Nephron (organoid): ENCODE measurements around the gene BUD23.

Experiments used
- H3K27ac Mint-ChIP-seq, 3 experiments: 2 replicates each; pipeline ENCODE4 v1.8.0; 2020; ENCODE audit warnings: mixed read lengths in 3 of 3, mild to moderate bottlenecking in 2 of 3, moderate library complexity in 1 of 3
- H3K27me3 Mint-ChIP-seq: 2 replicates; pipeline ENCODE4 v1.8.0; 2021; ENCODE audit warnings: low read depth, mild to moderate bottlenecking, moderate library complexity, mixed read lengths
- H3K36me3 Mint-ChIP-seq: 2 replicates; pipeline ENCODE4 v1.8.0; 2020; ENCODE audit warnings: low read depth, mixed read lengths
- H3K4me1 Mint-ChIP-seq: 2 replicates; pipeline ENCODE4 v1.8.0; 2020; ENCODE audit warnings: mixed read lengths
- H3K4me3 Mint-ChIP-seq, 3 experiments: 2 replicates each; pipeline ENCODE4 v1.8.0; 2020; ENCODE audit warnings: mild to moderate bottlenecking in 3 of 3, mixed read lengths in 3 of 3, moderate library complexity in 2 of 3
- H3K9me3 Mint-ChIP-seq: 2 replicates; pipeline ENCODE4 v1.8.0; 2020; ENCODE audit warnings: mixed read lengths
- TF ChIP-seq, protein P1 (sequence below), 3 experiments: fragments of 200-600 bp; sonication (generic); IDR thresholded peaks; one replicate each; pipeline ENCODE4 v1.5.0; 2021; ENCODE audit warnings: antibody characterized with exemption in 3 of 3; ENCODE audit not compliant: unreplicated experiment in 3 of 3

The BUD23 gene

DNA sequence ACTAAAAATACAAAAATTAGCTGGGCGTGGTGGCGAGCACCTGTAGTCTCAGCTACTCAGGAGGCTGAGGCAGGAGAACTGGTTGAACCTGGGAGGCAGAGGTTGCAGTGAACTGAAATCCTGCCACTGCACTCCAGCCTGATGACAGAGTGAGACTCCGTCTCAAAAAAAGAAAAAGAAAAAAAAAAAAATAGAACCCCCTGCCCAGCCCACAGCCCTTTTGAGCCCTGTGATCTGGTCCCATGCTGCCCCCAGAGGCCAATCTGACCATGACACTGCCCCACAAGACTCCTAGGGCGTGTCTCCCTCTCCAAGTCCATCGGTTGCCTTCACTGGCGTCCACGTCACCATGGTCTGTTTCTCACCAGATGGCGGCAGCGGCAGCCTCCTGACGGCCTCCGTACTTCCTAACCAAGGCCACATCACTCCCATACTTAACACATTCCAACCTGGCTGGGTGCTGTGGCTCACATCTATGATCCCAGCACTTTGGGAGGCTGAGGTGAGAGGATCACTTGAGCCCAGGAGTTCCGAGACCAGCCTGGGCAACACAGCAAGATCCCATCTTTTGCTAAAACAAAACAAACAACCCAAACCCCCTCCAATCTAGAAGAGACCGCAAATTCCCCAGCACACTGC is 18.1 kb downstream of the BUD23 start:
- peaks cover 35% of the 10 kb centered on the region for H3K4me1 Mint-ChIP-seq
- no peaks in the 10 kb centered on the region for H3K9me3 Mint-ChIP-seq
- H3K27me3 Mint-ChIP-seq = no peaks in the 10 kb centered on the region
- H3K27ac Mint-ChIP-seq = peak overlapping the region; percentile 6 to 56 (median 48)
- TF ChIP-seq, protein P1, sequence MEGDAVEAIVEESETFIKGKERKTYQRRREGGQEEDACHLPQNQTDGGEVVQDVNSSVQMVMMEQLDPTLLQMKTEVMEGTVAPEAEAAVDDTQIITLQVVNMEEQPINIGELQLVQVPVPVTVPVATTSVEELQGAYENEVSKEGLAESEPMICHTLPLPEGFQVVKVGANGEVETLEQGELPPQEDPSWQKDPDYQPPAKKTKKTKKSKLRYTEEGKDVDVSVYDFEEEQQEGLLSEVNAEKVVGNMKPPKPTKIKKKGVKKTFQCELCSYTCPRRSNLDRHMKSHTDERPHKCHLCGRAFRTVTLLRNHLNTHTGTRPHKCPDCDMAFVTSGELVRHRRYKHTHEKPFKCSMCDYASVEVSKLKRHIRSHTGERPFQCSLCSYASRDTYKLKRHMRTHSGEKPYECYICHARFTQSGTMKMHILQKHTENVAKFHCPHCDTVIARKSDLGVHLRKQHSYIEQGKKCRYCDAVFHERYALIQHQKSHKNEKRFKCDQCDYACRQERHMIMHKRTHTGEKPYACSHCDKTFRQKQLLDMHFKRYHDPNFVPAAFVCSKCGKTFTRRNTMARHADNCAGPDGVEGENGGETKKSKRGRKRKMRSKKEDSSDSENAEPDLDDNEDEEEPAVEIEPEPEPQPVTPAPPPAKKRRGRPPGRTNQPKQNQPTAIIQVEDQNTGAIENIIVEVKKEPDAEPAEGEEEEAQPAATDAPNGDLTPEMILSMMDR (IDR thresholded peaks at IDR 0.05; ENCODE audit: unreplicated experiment in 3 of 3) = peak; percentile 47 to 63 (median 56)
- no peak overlapping the region for H3K4me3 Mint-ChIP-seq
- peaks cover 26% of the 10 kb centered on the region for H3K36me3 Mint-ChIP-seq

DNA sequence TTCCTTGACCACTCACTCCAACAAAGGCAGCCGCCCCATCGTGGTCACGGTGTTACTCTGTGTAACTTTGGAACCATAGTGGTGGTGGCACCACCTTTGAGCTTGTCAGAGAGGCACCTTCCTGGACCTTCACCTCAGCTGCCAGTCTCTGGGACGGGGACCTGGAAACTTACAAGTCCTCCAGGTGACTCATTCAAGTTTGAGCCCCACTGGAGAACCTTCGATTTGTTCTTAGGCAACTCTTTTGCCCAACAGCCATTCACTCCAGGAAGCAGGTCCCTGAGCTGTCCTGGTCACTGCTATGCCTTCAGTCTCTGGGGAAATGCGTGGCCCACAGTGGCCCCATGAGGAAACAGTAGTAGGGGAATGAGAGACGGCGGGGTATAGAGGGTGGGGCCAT is 18.8 kb downstream of the BUD23 start:
- no peak overlapping the region for H3K4me3 Mint-ChIP-seq
- H3K27me3 Mint-ChIP-seq = no peaks in the 10 kb centered on the region
- peaks cover 40% of the 10 kb centered on the region for H3K4me1 Mint-ChIP-seq
- H3K27ac Mint-ChIP-seq = peak overlapping the region in 2 of 3 experiments; percentile 6 to 48
- peaks cover 18% of the 10 kb centered on the region for H3K36me3 Mint-ChIP-seq
- no peaks in the 10 kb centered on the region for H3K9me3 Mint-ChIP-seq
- TF ChIP-seq, protein P1 (IDR thresholded peaks at IDR 0.05; ENCODE audit: unreplicated experiment in 3 of 3) = no peak

DNA sequence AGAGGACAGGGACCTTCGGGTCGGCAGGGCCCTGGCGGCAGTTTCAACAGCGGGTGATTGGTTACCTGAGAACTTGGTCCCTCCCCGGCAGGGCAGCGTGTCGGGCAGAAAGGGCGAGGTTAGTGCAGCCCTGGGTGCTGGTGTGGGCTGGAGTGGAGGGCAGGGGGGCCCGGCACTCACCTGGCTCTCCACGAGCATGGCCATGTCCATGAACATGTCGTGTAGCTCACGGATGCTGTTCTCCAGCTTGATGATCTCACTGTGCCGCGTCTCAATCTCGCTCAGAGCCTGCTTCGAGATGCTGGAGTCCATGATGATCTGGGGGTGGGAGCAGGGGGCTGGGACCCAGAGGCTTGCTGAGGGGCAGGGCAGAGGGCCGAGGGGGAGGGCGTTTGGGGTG is 19.3 kb downstream of the BUD23 start:
- TF ChIP-seq, protein P1 (IDR thresholded peaks at IDR 0.05; ENCODE audit: unreplicated experiment in 3 of 3) = no peak
- Mint-ChIP-seq H3K9me3 (no peaks in the 10 kb centered on the region), H3K27me3 (no peaks in the 10 kb centered on the region), H3K4me3 (no peak overlapping the region), H3K27ac (peak overlapping the region in 1 of 3 experiments; percentile 6), H3K36me3 (peaks cover 15% of the 10 kb centered on the region), H3K4me1 (peaks cover 40% of the 10 kb centered on the region)

DNA sequence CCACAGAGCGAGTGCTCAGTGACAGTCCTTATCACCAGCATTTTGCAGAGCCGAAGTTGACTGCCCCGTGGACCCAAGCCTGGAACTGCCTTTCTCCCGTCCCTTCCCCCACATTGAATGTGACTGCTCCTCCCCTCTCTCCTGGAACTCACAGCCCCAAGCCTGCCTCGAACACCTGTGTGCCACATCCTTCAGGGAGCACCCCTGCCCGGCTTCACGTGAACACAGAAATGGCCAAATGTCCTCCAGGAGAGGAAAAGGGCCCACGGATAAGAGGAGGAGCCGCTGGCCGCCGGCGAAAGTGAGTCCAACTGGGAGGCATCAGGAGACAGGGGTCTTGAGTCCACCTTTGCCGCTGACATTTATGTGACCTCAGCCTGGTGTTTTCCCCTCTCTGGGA is 19.8 kb downstream of the BUD23 start:
- no peaks in the 10 kb centered on the region for H3K9me3 Mint-ChIP-seq
- peaks cover 40% of the 10 kb centered on the region for H3K4me1 Mint-ChIP-seq
- TF ChIP-seq, protein P1 (IDR thresholded peaks at IDR 0.05; ENCODE audit: unreplicated experiment in 3 of 3) = no peak

DNA sequence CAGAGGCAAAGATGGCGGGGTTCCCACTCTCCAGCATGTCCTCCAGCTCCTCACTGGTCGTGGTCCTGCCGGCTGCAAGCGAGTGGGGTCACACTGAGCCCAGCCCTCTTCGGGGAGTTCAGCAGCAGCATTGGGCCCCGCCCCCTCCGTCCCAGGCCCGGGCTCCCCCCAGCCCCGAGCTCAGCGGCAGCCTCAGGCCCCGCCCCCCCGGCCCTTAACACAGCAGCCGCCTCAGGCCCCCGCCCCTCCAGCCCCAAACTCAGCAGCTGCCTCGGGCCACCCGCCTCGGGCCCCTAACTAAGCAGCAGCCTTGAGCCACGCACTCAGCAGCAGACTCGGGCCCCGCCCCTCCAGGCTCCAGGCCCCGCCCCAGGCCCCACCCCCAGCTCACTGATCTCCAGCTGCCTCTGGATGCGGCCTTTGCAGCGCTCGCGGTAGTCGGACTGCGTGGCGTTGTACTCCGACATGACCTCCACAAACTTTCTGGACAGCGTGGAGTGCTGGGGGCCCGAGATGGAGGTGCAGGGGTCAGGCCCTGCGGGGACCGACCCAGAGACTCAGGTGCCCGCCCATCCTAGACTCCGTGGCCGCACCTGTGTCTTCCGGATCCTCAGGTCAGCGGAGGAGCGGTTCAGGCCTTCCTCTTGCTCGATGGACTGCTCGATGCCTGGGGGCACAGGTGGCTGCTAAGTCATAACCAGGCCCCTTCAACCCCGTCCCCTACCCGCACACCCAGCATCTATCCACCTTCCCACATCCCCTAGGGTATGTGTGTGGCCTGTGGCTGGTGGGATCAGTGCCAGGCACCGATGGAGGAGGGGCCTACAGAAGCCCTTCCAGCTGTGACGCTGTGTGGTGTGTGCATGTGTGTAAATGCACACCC is 20.6 kb downstream of the BUD23 start:
- Mint-ChIP-seq H3K36me3 (peaks cover 10% of the 10 kb centered on the region), H3K4me3 (peak overlapping the region; percentile 8 to 45 (median 36)), H3K27me3 (no peaks in the 10 kb centered on the region), H3K9me3 (no peaks in the 10 kb centered on the region), H3K27ac (peak overlapping the region in 1 of 3 experiments; percentile 10), H3K4me1 (peaks cover 40% of the 10 kb centered on the region)
- TF ChIP-seq, protein P1 (IDR thresholded peaks at IDR 0.05; ENCODE audit: unreplicated experiment in 3 of 3) = no peak

More for the DNA sequence above, 19.8 kb downstream of the BUD23 start:
- H3K27me3 Mint-ChIP-seq = no peaks in the 10 kb centered on the region
- no peak overlapping the region for H3K27ac Mint-ChIP-seq
- peaks cover 15% of the 10 kb centered on the region for H3K36me3 Mint-ChIP-seq
- H3K4me3 Mint-ChIP-seq = peak overlapping the region; percentile 8 to 42 (median 36)
